ENCODE measurements around the gene GBP5.

DNA sequence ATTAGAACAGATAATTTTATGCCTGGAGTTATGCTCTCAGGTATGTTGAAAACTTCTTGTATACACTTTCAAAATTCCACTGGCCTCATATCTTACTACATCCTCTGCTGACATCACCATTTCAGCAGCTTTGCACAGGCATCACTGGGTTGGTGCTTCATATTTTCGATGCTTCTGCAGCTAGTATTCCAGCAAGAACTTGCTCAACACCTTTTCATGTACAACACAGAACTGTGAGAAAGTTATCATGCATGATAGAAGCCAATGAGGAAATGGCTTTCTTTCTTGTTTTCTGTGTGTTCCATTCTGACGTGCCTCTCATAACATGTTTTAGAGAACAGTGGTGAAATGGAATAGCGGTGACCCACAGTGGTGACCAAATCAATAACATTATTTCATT is 5.1 kb upstream of the GBP5 start:
- TF ChIP-seq, protein P1, sequence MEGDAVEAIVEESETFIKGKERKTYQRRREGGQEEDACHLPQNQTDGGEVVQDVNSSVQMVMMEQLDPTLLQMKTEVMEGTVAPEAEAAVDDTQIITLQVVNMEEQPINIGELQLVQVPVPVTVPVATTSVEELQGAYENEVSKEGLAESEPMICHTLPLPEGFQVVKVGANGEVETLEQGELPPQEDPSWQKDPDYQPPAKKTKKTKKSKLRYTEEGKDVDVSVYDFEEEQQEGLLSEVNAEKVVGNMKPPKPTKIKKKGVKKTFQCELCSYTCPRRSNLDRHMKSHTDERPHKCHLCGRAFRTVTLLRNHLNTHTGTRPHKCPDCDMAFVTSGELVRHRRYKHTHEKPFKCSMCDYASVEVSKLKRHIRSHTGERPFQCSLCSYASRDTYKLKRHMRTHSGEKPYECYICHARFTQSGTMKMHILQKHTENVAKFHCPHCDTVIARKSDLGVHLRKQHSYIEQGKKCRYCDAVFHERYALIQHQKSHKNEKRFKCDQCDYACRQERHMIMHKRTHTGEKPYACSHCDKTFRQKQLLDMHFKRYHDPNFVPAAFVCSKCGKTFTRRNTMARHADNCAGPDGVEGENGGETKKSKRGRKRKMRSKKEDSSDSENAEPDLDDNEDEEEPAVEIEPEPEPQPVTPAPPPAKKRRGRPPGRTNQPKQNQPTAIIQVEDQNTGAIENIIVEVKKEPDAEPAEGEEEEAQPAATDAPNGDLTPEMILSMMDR (conservative IDR thresholded peaks at IDR 0.05 in 1 of 2, IDR thresholded peaks at IDR 0.05 in 1 of 2; ENCODE audit: extremely low read depth in 1 of 2, insufficient read depth in 1 of 2, low read depth in 1 of 2, low read length in 2 of 2): no peak
- TF ChIP-seq EZH2 (IDR thresholded peaks at IDR 0.05; ENCODE audit: borderline replicate concordance, low read length): no peak

Measured in mammary epithelial cell (primary cell).